ENCODE data around the gene FSTL4.

The FSTL4 gene

DNA sequence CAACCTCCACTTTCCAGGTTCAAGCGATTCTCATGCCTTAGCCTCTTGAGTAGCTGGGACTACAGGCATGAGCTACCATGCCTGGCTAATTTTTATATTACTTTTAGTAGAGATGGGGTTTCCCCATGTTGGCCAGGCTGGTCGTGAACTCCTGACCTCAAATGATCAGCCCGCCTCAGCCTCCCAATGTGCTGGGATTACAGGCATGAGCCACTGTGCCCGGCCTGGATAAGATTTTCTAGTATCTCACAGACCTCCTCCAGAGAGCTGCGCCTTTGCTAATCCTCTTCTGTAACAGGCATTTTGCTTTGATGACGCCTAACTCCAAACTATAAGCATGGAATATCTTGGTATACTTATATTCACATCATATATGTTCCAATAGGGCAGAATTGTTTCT is 99.4 kb downstream of the FSTL4 start:
- DNase-seq (ENCODE audit: low spot score): no peak

DNA sequence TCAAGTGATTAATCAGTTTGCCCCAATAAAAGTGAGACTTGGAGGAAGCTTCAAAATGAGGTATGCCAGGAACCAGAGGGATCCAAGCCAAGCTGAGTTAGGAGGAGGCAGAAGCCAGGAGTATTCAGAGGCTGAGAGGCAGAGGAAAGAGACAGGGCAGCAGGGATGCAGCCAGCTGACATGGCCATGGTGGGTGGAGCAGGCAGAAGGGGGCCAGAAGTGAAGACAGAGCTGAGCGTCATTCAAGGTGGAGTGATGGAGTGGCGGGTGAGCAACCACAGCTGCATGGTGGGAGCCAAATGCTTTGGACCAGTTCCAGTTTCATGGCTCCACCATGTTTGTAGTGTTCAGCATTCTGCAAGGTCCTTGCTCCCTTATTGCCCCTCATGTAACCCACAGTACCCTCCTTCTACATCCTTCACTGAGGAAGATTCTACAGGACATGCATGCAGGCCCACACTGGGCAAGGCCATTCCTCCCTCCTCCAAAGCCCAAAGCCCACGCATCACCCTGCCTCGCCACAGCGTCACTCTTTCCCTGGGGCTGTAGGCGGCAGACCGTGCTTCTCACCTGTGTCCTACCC is 100.6 kb downstream of the FSTL4 start:
- DNase-seq (ENCODE audit: low spot score): no peak

DNA sequence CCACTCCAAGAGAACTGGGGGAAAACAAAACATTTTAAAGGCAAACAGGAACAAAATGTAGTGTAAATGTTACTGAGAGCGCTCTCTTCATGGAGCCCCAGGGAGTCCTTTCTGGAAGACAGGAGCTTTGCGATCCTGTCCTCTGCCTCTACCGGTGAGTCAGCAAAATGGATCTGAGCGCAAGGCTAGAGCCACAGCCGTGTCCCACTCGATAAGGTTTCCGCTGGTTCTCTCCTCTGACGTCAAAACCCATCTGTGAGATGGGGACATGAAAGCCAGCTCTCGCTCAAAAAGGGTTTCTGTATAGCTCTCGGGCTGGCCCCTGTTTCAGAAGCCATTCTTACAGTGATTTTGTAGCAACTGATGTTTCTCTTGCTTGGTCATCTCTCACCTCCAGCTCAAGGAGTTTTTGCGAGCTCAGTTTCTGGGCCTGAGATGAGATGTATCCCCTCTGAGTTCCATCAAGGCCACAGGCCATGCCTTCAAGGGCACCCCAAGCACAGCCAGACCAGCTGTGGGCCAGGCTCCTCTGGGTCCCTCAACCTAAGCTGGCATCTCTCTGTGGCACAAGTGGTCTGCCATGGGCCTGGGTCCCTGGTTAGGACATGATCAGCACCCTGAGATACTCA is 101.6 kb downstream of the FSTL4 start:
- DNase-seq (ENCODE audit: low spot score): no peak

DNA sequence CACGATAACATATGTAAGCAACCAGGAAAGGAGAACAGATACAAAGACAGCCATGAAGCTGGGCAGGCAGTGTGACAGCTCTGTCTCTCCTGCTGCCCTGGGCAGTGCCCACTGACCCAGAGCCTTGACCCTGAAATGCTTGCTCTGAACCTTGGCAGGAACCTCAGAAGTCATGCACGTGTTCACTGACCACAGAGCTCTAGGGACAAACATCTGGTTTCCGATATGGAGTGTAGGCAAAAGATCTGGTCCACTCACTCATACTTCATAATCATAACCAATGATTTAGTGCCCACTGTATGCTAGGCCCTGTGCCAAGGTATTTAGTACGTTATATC is 102.6 kb downstream of the FSTL4 start:
- no peak for DNase-seq (ENCODE audit: low spot score)

DNA sequence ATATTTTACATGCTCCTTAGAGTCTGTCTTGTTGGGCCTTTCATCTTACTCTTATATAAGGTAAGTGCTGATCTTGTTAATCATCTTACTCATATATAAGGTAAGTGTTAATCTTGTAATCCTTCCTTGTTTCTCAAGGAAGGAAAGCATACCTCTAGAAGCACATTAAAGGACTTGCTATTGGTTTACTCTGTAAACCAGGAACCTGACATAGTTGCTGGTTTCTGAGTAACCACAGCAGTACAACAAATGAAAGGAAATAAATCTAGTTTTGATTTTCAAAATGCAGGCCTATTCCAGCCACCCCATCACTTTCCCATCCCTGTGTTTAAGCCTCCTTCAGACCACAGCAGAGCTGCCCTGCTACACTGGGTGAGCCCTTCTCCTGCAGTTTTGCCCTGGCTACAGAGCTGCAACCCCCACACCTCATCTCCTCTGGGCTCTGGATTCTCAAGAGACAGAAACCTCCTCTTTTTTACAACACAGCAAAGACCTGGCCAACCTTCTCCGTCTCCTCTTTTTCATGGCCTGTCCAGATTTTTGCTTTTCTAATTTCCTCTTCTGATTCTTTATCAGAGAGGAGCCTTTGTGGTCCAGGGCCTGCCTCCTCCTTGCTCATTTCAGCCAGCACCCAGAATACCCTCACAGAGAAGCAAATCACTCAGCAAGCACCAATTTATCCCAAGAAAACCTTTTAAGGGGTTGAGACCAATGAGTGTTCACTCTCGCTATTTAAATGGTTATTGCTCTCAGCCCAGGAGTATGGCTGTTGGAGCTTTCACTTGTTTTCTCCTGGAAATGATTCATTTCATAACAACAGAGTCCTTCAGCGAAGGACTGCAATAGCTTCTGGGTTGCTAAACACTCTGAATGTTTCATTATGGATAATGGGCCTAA is 103.2 kb downstream of the FSTL4 start:
- DNase-seq (ENCODE audit: low spot score): no peak

DNA sequence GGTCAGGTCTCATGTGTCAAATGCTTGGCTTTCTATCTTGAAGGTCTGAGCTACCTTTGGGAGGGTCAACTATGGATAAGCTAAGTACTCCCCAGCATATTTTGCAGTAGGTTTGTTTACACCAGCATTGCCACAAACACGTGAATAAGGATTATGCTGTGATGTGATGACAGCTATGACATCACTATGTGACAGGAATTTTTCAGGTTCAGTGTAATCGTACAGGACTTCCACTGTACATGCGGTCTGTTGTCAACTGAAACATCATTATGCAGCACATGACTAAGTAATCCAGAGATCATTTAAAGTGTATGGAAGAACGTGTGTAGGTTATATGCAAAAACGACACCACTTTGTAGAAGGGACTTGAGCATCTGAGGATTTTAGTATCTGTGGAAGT is 104.0 kb downstream of the FSTL4 start:
- no peak for DNase-seq (ENCODE audit: low spot score)

DNA sequence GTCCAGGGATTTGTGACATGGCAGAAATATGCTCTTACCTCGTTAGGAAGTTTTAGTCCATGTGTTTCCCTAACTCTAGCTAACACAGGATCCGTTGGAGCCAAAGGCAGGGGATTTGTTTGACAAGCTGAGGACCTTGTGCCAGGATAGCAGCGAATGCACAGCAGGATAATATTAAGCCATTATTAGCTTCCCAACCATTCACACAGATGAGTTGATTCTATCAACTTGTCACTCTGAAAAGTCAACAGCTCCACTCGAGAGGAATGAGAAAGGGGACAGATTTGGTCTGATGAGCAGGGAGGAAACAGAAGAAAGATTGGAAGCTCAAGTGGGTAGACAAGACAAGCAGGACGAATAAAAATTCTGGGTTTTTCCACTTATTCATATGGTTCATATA is 106.2 kb downstream of the FSTL4 start:
- no peak for DNase-seq (ENCODE audit: low spot score)

DNA sequence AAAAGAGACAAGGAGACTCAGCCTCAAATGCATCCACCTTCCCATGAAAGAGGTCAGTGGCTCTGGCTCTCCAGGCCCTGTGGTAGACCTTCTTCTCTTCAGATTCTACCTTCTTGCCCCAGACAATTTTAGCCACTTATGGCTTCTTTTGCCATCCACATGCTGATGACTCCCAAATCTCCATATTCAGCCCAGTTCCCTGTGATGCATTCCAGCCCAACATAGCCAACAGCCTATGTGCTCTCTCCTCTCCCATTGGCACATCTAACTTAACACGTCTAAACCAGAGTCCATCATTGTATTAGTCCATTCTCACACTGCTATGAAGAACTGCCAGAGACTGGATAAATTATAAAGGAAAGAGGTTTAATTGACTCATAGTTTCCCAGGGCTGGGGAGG is 108.8 kb downstream of the FSTL4 start:
- DNase-seq (ENCODE audit: low spot score): no peak

DNA sequence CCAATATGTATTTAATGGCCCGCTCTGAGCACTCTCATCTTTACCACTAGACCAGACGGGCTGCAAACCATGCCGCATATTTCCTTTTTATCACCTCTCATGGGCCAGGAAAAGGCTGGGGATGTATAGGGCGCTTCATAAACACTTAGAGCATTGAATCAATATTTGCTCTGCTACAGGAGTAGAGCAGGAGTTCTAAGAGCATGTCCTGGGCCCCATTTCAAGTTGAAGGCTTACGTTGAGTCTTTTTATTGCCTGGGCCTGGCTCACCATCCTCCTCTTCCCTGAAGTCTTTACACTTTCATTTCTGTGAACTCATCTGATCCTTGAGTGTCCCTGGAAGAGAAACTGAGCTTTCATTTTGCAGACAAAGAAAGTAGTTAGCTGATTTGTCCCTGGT is 112.4 kb downstream of the FSTL4 start:
- DNase-seq (ENCODE audit: low spot score): no peak

DNA sequence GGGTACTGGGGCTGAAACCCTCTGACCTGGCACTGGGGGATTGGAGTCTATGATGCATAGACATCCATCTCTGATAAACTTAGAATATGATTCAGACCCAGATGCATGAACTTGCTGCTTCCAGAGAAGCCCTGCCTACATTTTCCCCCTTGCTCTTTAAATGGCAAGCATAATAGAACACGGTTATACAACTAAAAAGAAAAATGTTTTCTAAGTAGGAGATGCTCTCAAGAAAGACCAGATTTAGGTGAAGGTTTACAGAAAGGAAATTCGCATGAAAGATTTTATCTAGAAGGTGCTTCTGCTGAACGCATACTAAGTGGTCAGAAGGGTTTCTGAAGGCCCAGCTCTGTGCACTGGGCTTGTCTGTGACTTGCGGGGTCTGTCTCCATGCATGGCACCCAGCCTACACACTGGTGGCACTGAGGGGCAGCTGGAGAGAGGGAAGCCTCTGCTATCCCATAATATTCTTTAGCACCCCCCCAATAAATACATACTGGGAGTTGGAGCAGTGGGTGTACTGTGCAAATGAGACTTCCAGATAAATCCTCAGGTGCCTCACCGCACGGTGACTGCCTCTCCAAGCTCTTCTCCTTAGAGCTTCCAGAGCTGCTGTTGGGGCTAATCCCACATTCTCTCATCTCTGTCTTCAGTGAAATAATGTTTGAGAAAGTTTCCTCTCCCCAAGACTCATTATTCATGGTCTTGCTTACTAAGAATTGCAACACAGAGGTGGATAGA is 114.6 kb downstream of the FSTL4 start:
- DNase-seq (ENCODE audit: low spot score): no peak

DNA sequence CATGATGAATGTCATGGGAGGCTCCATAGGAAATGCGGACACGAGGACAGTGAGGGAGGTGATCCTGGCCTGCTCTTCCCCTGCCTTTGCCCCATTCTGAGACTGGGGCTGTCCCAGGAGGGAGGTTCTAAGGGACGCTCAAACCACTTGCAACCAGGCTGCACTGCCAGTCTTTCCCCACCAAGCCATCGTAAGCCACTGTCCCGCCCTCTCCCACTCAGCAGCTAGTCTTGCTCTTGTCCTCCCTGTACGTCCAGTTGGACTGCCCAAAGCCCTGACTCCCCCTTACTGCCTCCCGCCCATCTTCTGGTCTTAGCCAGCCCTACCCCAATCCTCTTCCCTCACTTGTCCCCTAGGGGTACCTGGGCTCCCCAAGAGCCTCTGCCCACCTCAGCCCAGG is 115.7 kb downstream of the FSTL4 start:
- DNase-seq (ENCODE audit: low spot score): no peak

DNA sequence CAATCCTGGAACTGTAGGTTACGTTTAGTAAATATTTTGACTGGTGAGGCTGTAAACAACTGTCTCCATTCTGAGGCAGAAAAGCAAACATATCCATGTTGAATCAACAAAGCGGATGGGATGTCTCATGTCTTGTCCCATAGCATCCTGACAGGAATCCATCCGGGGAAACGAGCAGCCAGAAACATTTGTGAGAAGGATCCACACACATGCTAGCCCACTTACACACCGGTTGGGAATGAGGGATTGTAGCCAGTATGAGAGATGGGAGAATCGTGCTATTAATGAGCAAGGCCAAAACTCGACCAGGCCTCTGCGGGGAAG is 117.5 kb downstream of the FSTL4 start:
- no peak for DNase-seq (ENCODE audit: low spot score)

DNA sequence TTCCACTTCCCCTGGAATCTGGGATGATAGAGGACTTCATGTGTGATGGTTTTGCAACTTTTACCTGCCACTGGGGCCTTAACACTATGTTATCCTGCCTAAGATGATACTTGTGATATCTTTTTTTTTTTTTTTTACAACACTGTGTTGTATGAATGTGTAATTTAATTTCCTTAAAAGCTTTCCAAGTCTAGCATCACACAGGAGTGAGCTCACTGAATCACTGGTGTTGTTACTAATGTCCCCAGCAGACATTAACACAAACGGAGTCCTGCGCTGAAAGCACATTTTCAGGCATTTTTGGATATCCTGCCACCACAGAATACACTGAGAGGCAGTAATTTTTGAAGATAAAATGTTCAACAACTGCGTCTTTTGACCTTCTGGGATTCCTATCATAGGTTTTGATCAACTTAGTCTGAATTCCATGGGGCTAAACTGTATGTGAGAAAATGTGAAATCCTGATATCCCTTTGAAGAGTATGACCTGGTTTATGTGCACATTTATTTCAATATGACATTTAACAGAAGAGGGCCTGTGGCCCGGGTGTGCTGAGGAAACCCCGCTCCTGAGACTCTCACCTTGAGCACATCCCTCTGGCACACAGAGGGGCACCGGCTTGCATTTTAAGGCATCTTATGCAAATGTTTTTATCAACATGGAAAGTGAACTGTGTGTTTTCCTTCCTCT is 118.0 kb downstream of the FSTL4 start:
- DNase-seq (ENCODE audit: low spot score): no peak

DNA sequence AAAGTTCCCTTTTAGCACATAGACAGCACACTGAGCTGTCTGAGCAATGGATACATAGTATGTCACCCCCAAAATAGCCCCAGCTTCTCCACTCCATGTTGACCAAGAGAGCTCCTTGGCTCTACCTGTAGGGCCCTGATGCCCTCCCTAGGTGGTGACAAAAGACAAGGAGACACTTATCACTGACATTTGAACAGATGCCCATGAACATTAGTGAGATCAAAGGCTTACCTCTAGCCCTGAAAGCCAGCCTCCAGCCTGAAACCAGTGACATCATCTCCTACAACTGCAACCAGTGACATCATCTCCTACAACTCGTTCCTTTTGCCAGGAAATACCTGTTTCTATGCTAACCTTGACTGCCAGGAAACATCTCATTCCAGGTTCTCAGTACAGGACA is 122.7 kb downstream of the FSTL4 start:
- no peak for DNase-seq (ENCODE audit: low spot score)

DNA sequence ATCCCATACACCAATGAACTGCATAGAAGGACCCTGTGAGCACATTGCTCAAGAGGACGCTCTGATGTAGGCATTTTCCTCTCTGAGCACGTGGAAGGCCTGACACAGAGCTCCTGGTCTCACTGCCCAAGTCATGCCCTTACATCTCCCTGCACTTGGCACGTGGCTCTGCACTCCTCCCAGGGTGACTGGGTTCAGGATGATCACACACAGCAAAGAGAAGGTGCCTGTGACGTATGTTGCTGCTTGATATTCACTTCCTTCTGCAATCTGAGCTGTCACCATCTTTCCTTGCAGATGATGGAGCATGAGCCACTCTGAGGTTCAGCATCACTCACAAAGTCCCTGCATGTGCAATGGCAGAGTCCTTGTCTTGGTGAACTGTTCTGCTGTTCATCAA is 125.2 kb downstream of the FSTL4 start:
- no peak for DNase-seq (ENCODE audit: low spot score)

DNA sequence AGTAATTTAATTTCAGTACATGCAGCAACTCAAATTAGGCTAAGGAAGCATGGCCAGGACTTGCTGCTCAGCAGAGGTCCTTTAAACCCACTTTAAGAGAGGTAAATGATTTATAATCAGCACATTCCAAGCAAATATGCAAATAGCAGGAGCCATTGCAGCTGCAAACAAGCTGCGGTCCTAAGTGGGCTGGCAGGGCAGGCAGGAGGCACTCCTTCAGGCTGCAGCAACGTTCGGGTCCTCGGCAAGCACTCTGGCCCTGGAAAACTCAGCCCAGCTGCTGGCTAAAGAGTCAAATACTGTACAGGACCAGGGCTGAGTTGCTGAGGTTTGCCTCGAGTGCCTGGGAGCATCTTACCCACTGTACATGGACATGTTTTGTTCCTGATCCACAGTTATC is 126.9 kb downstream of the FSTL4 start:
- no peak for DNase-seq (ENCODE audit: low spot score)

DNA sequence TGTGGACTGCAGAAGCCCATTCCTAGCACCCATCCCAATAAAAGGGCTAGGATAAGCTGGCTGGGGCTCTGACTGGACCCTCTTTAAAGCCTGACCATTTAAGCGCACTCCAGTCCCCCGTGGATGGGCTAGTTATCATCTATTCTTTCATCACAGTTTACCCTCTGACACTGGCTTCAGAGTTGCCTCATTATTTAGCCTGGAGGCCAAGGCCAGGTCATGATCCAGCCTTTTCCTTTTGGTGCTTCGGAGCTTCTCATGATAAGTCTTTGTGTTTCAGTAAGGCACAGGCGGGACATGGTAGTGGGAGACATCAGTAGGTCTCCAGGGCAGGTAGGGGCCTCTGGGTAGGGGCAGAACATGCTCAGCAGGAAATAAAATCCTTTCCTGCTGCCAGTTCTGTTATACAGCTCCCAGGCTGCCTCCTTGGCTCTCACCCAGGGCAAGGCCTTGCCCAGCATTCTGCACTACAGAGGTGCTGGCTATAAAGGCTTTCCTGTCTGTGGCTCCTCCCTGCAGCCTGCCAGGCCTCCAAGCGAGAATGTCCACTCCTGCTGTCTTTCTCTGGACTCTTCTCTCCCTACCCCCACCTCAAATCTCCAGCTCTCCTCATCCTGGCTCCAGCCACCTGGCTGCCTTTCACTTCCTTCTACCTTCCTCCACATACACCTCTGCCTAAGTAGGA is 128.8 kb downstream of the FSTL4 start:
- no peak for DNase-seq (ENCODE audit: low spot score)

DNA sequence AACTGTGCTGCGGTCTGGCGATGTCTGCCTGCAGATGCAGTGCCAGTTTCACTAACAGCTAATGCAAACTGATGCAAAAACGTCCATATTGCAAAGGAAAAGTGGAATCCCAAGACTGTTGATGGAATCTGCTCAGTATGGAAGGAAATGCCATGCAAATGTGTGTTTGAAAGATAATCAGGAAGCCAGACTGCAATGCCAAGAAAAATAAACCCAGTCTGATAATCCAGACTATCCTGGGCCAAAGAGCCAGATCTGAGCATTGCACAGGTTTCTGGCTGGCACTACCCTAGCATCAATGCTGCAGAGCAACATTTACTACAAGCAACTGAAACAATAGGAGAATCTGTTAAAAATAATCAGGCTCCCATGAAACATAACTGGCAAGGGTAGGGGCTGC is 130.3 kb downstream of the FSTL4 start:
- no peak for DNase-seq (ENCODE audit: low spot score)

DNA sequence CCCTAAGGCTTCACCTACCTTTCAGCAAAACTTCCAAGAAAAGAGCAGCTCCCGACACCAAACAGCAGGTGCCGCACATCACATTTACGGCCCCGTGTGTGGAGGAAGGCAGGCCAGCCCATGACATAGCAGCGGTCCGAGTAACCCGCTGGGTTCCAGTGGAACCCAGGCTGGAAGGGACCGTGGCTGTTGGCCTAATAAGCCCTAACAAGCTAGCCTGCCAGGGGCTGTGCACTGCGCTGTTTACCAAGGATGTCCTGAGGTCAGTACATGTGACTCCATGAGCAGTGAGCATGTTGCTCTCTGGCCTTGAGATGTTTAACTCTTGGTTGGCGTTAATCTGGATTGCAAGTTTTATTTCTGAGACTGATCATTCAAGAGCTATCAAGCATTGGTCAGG is 131.5 kb downstream of the FSTL4 start:
- DNase-seq (ENCODE audit: low spot score): no peak

DNA sequence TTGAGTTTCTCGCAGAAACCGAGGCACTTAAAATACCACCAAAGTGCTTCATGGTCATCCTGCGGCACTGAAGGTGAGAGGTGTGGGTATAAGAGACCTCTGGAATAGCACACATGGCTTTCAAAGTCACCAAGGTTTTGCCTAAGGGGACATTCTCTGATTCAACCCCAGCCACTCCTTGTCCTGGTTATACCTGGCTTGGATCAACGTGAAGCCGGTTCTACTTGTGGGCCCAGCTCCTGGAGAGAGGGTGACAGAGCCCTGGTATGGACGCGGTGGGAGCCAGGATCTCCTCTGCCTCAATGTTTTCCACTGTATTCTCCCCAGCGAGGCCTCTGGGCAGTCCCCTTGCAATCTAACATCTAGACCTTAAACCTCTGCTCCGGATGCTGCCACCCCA is 132.0 kb downstream of the FSTL4 start:
- DNase-seq (ENCODE audit: low spot score): no peak

DNA sequence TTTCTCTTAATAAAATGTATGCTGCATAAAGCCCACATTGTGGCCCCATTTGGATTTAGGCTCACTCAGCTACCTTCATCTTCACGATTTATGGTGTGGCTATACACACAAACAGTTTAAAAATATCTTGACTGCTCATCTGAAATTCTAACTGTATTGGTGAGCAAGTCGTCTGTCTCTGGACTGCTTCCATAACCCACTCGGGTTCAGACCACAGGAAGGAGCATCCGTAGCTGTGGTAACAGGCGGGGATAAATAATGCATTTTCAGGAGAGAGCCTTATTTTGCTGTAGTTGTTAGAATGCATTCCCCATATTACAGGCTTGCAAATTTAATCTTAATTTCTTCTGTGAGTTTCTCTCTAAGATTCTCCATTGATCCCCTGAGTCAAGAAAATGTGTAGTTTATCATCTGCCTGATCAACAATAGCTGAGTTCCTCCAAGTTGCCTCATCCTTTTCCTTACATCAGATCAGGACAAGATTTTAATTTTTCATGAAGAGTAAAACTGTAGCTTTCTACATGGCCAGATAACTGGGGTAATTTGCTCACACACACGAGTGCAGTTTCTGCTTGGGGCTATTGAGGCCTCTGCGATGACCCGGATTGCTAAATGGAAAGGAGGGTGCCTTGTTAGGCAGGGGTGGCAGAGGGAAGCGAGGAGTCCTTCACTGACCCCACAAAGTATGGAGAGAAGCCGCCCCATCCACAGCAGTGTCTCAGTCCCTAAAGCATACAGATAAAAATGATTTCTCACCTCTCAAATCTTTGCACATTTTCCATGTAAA is 133.9 kb downstream of the FSTL4 start:
- DNase-seq (ENCODE audit: low spot score): no peak

All from globus pallidus (tissue), 1 donor.